CD14-positive monocyte (primary cell): ENCODE results near the gene SLC2A1. TPM values are rescaled to one million over a fixed set of nuclear protein-coding genes. Genes with fewer than 3 reads are reported as not detected.

Experiments
- DNase-seq, 3 donors: peaks; one replicate each; pipeline ENCODE4 v3.0.0-alpha.2; 2011 to 2022
- H2AFZ ChIP-seq: 2 replicates; pipeline ENCODE4 v1.6.0; 2012; ENCODE audit warnings: mild to moderate bottlenecking, low read depth, low read length, inconsistent platforms; ENCODE audit not compliant: insufficient read depth, poor library complexity, severe bottlenecking
- H3K27ac ChIP-seq, 2 donors: 1 replicate in 1 of 2; 2 replicates in 1 of 2; pipeline ENCODE4 v1.5.1; 2012 to 2013; ENCODE audit warnings: low read length in 2 of 2, control low read depth in 1 of 2, inconsistent platforms in 1 of 2, low read depth in 1 of 2, mild to moderate bottlenecking in 1 of 2
- H3K27me3 ChIP-seq, 2 donors: one replicate each; pipeline versions ENCODE4 v1.6.0 to v1.6.1; 2011 to 2013; ENCODE audit warnings: low read length in 2 of 2; ENCODE audit not compliant: control insufficient read depth in 2 of 2, insufficient read depth in 2 of 2
- H3K36me3 ChIP-seq, 2 donors: replicated peaks in 1 of 2; 1 replicate in 1 of 2; 2 replicates in 1 of 2; pipeline versions ENCODE4 v1.5.1 to v1.6.1; 2012 to 2013; ENCODE audit warnings: low read length in 2 of 2, control low read depth in 1 of 2, inconsistent platforms in 1 of 2, mild to moderate bottlenecking in 1 of 2; ENCODE audit not compliant: insufficient read depth in 2 of 2, control insufficient read depth in 1 of 2
- H3K4me1 ChIP-seq, 2 donors: 1 replicate in 1 of 2; 2 replicates in 1 of 2; pipeline versions ENCODE4 v1.5.1 to v1.6.1; 2012 to 2013; ENCODE audit warnings: low read length in 2 of 2, control low read depth in 1 of 2, inconsistent platforms in 1 of 2, mild to moderate bottlenecking in 1 of 2, moderate library complexity in 1 of 2; ENCODE audit not compliant: insufficient read depth in 2 of 2, control insufficient read depth in 1 of 2
- H3K4me2 ChIP-seq: replicated peaks from 2 replicates; pipeline ENCODE3; 2012; ENCODE audit warnings: low read length, moderate library complexity, mild to moderate bottlenecking; ENCODE audit not compliant: poor library complexity, severe bottlenecking; ENCODE audit errors: extremely low read depth
- H3K4me3 ChIP-seq, 3 experiments: fragments of 200-600 bp in 1 of 3; sonication (generic) in 1 of 3; replicated peaks in 1 of 3; 1 replicate in 2 of 3; 2 replicates in 1 of 3; pipeline ENCODE4 v1.5.1; 2011 to 2013; ENCODE audit warnings: low read length in 3 of 3, mild to moderate bottlenecking in 3 of 3, control low read depth in 2 of 3, low read depth in 2 of 3, inconsistent platforms in 1 of 3, moderate library complexity in 1 of 3
- H3K79me2 ChIP-seq: 2 replicates; pipeline ENCODE4 v1.6.0; 2012; ENCODE audit warnings: mild to moderate bottlenecking, control low read depth, inconsistent platforms, low read length, moderate library complexity; ENCODE audit not compliant: insufficient read depth
- H3K9ac ChIP-seq: 2 replicates; pipeline ENCODE4 v1.6.0; 2017; ENCODE audit warnings: low read length, mild to moderate bottlenecking; ENCODE audit not compliant: insufficient read depth, poor library complexity, severe bottlenecking
- H3K9me3 ChIP-seq, 2 donors: replicated peaks in 1 of 2; 1 replicate in 1 of 2; 2 replicates in 1 of 2; pipeline versions ENCODE4 v1.5.1 to v1.6.1; 2012 to 2013; ENCODE audit warnings: low read length in 2 of 2, control low read depth in 1 of 2; ENCODE audit not compliant: control insufficient read depth in 1 of 2, insufficient read depth in 1 of 2
- H4K20me1 ChIP-seq: 2 replicates; pipeline ENCODE4 v1.6.0; 2012; ENCODE audit warnings: mild to moderate bottlenecking, low read length, control low read depth, moderate library complexity; ENCODE audit not compliant: insufficient read depth
- H3K27ac Mint-ChIP-seq, 7 donors: one replicate each; pipeline ENCODE4 v1.8.0; 2020; ENCODE audit warnings: mild to moderate bottlenecking in 7 of 7, mixed read lengths in 7 of 7, moderate library complexity in 6 of 7, inconsistent platforms in 2 of 7
- H3K27me3 Mint-ChIP-seq, 3 donors: one replicate each; pipeline ENCODE4 v1.8.0; 2021 to 2022; ENCODE audit warnings: low read depth in 3 of 3, mild to moderate bottlenecking in 3 of 3, mixed read lengths in 3 of 3, moderate library complexity in 3 of 3, inconsistent platforms in 1 of 3
- H3K36me3 Mint-ChIP-seq, 2 donors: one replicate each; pipeline ENCODE4 v1.8.0; 2020; ENCODE audit warnings: mixed read lengths in 2 of 2, inconsistent platforms in 1 of 2, mild to moderate bottlenecking in 1 of 2
- H3K4me1 Mint-ChIP-seq: one replicate; pipeline ENCODE4 v1.8.0; 2020; ENCODE audit warnings: mild to moderate bottlenecking, mixed read lengths
- H3K4me3 Mint-ChIP-seq, 2 donors: one replicate each; pipeline ENCODE4 v1.8.0; 2020; ENCODE audit warnings: mild to moderate bottlenecking in 2 of 2, mixed read lengths in 2 of 2, moderate library complexity in 1 of 2
- H3K9me3 Mint-ChIP-seq, 7 donors: one replicate each; pipeline ENCODE4 v1.8.0; 2020 to 2022; ENCODE audit warnings: mixed read lengths in 7 of 7, mild to moderate bottlenecking in 6 of 7, moderate library complexity in 6 of 7, inconsistent platforms in 2 of 7
- WGBS: methylation state at CpG from one replicate; pipeline ENCODE4 v1.1.5; 2013; ENCODE audit warnings: missing lambda C conversion rate; ENCODE audit not compliant: insufficient coverage; 5-methylcytosine and 5-hydroxymethylcytosine counted together
- intact Hi-C, 2 donors: fragments of 100-400 bp; cut with micrococcal nuclease; formaldehyde crosslinking; loops; one replicate each; pipeline versions ENCODE4 v1.15.0 to v1.15.1; 2023
- polyA plus RNA-seq, 3 donors: library from polyadenylated mRNA; depleted of rRNA in 1 of 3; unstranded in 2 of 3; stranded (reverse) in 1 of 3; fragments of 300-500 nt in 2 of 3; fragments of >200 nt in 1 of 3; fragmentation: Illumina TruSeq in 2 of 3; gene quantifications; 1 replicate in 2 of 3; 2 replicates in 1 of 3; pipeline ENCODE4 v1.2.3, GENCODE V29; 2012 to 2021
- TF ChIP-seq, protein P1 (sequence below): fragments of 200-600 bp; IDR thresholded peaks from one replicate; pipeline ENCODE4 v1.8.0; 2022; ENCODE audit warnings: antibody characterized with exemption, mild to moderate bottlenecking

The SLC2A1 gene
- polyA plus RNA-seq, 3 donors: 0.56 to 5.0 (median 0.71) TPM

DNA sequence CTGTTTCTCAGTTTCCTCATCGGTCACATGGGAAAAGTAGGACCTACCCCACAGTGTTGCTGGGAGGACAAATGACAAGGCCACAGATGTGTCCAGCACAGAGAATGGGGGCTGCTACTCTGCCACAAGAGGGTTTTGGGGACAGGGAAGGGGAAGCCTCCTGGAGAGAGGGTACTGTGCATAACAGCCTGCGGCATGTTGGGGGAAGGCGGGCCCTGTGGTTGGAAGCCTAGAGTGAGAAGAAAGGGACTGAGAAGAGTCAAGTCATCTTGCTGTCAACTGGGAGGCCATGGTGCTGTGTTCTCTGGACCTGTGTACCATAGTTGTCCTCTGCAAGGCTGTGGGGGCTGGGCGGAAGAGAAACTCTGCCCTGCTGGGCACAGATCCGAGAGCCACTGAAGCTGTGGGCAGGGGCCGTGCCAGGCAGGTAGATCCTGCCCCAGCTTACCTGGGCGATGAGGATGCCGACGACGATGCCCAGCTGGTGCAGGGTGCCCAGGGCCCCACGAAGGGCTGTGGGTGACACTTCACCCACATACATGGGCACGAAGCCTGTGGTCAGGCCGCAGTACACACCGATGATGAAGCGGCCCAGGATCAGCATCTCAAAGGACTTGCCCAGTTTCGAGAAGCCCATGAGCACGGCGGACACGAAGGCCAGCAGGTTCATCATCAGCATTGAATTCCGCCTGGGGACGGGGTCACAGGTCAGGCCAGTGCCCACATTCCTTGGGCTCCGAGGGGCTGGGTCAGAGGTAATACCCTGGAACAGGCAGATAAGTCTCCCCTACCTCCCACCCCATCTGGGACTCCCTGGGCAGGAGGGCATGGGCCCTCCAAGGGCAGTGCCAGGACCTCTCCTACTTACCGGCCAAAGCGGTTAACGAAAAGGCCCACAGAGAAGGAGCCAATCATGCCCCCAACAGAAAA, 28.2 kb downstream of the SLC2A1 start:
- Mint-ChIP-seq H3K36me3 (peaks cover 18 to 32% of the 10 kb centered on the region in 2 donors), H3K4me1 (peaks cover 50% of the 10 kb centered on the region), H3K9me3 (no peaks in the 10 kb centered on the region), H3K27ac (peak overlapping the region in 6 of 7 donors; percentile 92 to 98 (median 96)), H3K4me3 (no peak overlapping the region), H3K27me3 (peaks cover 2 to 6% (median 5%) of the 10 kb centered on the region in 3 donors)
- TF ChIP-seq, protein P1, sequence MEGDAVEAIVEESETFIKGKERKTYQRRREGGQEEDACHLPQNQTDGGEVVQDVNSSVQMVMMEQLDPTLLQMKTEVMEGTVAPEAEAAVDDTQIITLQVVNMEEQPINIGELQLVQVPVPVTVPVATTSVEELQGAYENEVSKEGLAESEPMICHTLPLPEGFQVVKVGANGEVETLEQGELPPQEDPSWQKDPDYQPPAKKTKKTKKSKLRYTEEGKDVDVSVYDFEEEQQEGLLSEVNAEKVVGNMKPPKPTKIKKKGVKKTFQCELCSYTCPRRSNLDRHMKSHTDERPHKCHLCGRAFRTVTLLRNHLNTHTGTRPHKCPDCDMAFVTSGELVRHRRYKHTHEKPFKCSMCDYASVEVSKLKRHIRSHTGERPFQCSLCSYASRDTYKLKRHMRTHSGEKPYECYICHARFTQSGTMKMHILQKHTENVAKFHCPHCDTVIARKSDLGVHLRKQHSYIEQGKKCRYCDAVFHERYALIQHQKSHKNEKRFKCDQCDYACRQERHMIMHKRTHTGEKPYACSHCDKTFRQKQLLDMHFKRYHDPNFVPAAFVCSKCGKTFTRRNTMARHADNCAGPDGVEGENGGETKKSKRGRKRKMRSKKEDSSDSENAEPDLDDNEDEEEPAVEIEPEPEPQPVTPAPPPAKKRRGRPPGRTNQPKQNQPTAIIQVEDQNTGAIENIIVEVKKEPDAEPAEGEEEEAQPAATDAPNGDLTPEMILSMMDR: no peak
- Histone ChIP-seq H3K79me2 (no peaks in the 10 kb centered on the region), H3K9ac (no peak overlapping the region), H3K36me3 (peaks cover 0 to 12% of the 10 kb centered on the region in 2 donors), H3K4me2 (peak overlapping the region; percentile 29), H4K20me1 (no peaks in the 10 kb centered on the region), H3K9me3 (no peaks in the 10 kb centered on the region), H2AFZ (peak overlapping the region; percentile 4), H3K4me3 (no peak overlapping the region), H3K4me1 (peaks cover 40 to 50% of the 10 kb centered on the region in 2 donors), H3K27ac (peak overlapping the region; percentile 88 to 94), H3K27me3 (no peaks in the 10 kb centered on the region)
- intact Hi-C loops: no loop called here
- 97% methylated on average over 25 of the region's 25 CpGs for WGBS
- DNase-seq: no peak

DNA sequence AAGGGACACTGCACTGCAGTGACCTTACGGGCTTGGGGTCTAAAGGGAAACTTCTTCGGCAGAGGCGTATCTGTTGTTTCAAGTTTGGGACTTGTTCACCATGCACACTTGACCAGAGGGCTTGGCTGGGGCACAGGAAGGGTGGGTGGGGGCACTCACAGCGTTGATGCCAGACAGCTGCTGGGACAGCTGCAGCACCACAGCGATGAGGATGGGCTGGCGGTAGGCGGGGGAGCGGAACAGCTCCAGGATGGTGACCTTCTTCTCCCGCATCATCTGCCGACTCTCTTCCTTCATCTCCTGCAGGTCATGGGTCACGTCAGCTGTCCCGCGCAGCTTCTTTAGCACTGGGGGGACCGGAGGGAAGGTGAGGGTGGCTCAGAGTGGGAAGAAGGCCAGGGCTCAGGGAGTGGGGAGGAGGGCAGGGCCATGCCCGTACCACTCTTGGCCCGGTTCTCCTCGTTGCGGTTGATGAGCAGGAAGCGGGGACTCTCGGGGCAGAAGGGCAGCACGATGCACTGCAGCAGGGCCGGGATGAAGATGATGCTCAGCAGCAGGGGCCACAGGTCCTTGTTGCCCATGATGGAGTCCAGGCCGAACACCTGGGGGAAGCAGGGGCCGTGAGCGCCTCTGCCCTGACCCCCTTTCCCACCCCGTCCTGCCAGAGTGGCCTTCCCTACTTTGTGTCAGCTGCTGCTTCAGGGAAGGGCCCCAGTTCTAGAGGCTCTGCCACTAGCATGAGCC, 29.1 kb downstream of the SLC2A1 start:
- Histone ChIP-seq H3K27ac (no peak overlapping the region), H3K9me3 (no peaks in the 10 kb centered on the region), H3K79me2 (no peaks in the 10 kb centered on the region), H3K27me3 (no peaks in the 10 kb centered on the region), H2AFZ (no peak overlapping the region), H3K9ac (no peak overlapping the region), H3K4me1 (peaks cover 38 to 48% of the 10 kb centered on the region in 2 donors), H3K36me3 (peaks cover 0 to 12% of the 10 kb centered on the region in 2 donors), H4K20me1 (no peaks in the 10 kb centered on the region), H3K4me2 (no peak overlapping the region), H3K4me3 (no peak overlapping the region)
- no peak overlapping the region for H3K4me3 Mint-ChIP-seq
- peaks cover 2 to 6% (median 3%) of the 10 kb centered on the region in 3 donors for H3K27me3 Mint-ChIP-seq
- DNase-seq: no peak
- H3K9me3 Mint-ChIP-seq: no peaks in the 10 kb centered on the region
- peaks cover 48% of the 10 kb centered on the region for H3K4me1 Mint-ChIP-seq
- 96% methylated on average over 24 of the region's 26 CpGs for WGBS
- intact Hi-C loops: loop anchor here (10.0 kb wide), 3 partner anchors 55 to 245 kb away; partner anchors contain the start of genes CFAP57 (in 1 of the 2) and EBNA1BP2 (in 1 of the 2)
- H3K27ac Mint-ChIP-seq: peak overlapping the region in 2 of 7 donors; percentile 10 to 26
- TF ChIP-seq, protein P1: no peak
- peaks cover 18 to 30% of the 10 kb centered on the region in 2 donors for H3K36me3 Mint-ChIP-seq
